CD4-positive, alpha-beta memory T cell (primary cell): ENCODE results near the gene IGF2BP1. TPM values are rescaled to one million over a fixed set of nuclear protein-coding genes. Genes with fewer than 3 reads are reported as not detected.
A peak's percentile ranks its signal among the peaks of the same experiment; 100 is the strongest.

ENCODE experiments used
- CTCF ChIA-PET: fragments of 350-600 bp; sonication (Branson Sonifier 250); formaldehyde crosslinking; loops from one replicate; lab custom pipeline; 2021; ENCODE audit warnings: inconsistent platforms; ENCODE audit not compliant: partially characterized antibody; lab: Charles Lee
- POLR2A ChIA-PET: fragments of 350-600 bp; sonication (Branson Sonifier 250); formaldehyde crosslinking; loops from one replicate; lab custom pipeline; 2021; ENCODE audit not compliant: partially characterized antibody; lab: Charles Lee
- DNase-seq, 5 donors: peaks; one replicate each; pipeline versions ENCODE4 v3.0.0 to v3.0.0-alpha.2; 2020 to 2022; ENCODE audit warnings: mixed read lengths in 1 of 5
- H3K27ac ChIP-seq: one replicate; pipeline ENCODE4 v1.7.0; 2013; ENCODE audit warnings: low read depth, low read length
- H3K27me3 ChIP-seq: 2 replicates; pipeline ENCODE4 v1.7.0; 2013; ENCODE audit warnings: mild to moderate bottlenecking, low read length, moderate library complexity; ENCODE audit not compliant: insufficient read depth
- H3K36me3 ChIP-seq: 2 replicates; pipeline ENCODE4 v1.7.0; 2013; ENCODE audit warnings: mild to moderate bottlenecking, low read length, moderate library complexity; ENCODE audit not compliant: insufficient read depth
- H3K4me1 ChIP-seq: 2 replicates; pipeline ENCODE4 v1.7.0; 2013; ENCODE audit warnings: mild to moderate bottlenecking, low read length, moderate library complexity; ENCODE audit not compliant: insufficient read depth
- H3K4me3 ChIP-seq, 2 donors: one replicate each; pipeline ENCODE4 v1.7.0; 2013; ENCODE audit warnings: low read length in 2 of 2, mild to moderate bottlenecking in 1 of 2
- H3K9me3 ChIP-seq, 2 donors: one replicate each; pipeline ENCODE4 v1.7.0; 2013; ENCODE audit warnings: low read length in 2 of 2, control low read depth in 1 of 2; ENCODE audit not compliant: control insufficient read depth in 1 of 2
- H3K27ac Mint-ChIP-seq, 7 donors: one replicate each; pipeline ENCODE4 v1.8.0; 2020 to 2021; ENCODE audit warnings: mixed read lengths in 7 of 7, mild to moderate bottlenecking in 6 of 7, inconsistent platforms in 3 of 7, moderate library complexity in 3 of 7
- H3K27me3 Mint-ChIP-seq, 2 donors: one replicate each; pipeline ENCODE4 v1.8.0; 2020 to 2021; ENCODE audit warnings: mixed read lengths in 2 of 2
- H3K36me3 Mint-ChIP-seq, 2 donors: one replicate each; pipeline ENCODE4 v1.8.0; 2020 to 2021; ENCODE audit warnings: mixed read lengths in 2 of 2, inconsistent platforms in 1 of 2, mild to moderate bottlenecking in 1 of 2
- H3K4me1 Mint-ChIP-seq, 4 donors: one replicate each; pipeline ENCODE4 v1.8.0; 2020 to 2021; ENCODE audit warnings: mixed read lengths in 4 of 4, mild to moderate bottlenecking in 1 of 4
- H3K4me3 Mint-ChIP-seq, 8 donors: one replicate each; pipeline ENCODE4 v1.8.0; 2020 to 2021; ENCODE audit warnings: mixed read lengths in 8 of 8, mild to moderate bottlenecking in 7 of 8, moderate library complexity in 6 of 8, inconsistent platforms in 3 of 8
- H3K9me3 Mint-ChIP-seq, 8 donors: one replicate each; pipeline ENCODE4 v1.8.0; 2020 to 2021; ENCODE audit warnings: mixed read lengths in 8 of 8, mild to moderate bottlenecking in 5 of 8, inconsistent platforms in 3 of 8, moderate library complexity in 1 of 8
- intact Hi-C: fragments of 100-400 bp; cut with micrococcal nuclease; formaldehyde crosslinking; loops from one replicate; pipeline ENCODE4 v1.15.1; 2023
- polyA plus RNA-seq, 2 donors: library from polyadenylated mRNA; unstranded; fragments of 300-500 nt; fragmentation: Illumina TruSeq; gene quantifications; one replicate each; pipeline ENCODE4 v1.2.3, GENCODE V29; 2021
- total RNA-seq, 2 experiments: library from RNA; stranded (reverse); gene quantifications; one replicate each; pipeline ENCODE4 v1.2.3, GENCODE V29; 2021

IGF2BP1 gene
- total and polyA plus RNA-seq, 4 experiments from 2014 or later, result not detected

- H3K36me3 ChIP-seq, result no peaks in the 10 kb centered on the region
- Mint-ChIP-seq H3K4me1 (peaks cover 5 to 24% (median 13%) of the 10 kb centered on the region in 4 donors), H3K9me3 (peaks cover 0 to 18% (median 4%) of the 10 kb centered on the region in 8 donors), H3K36me3 (no peaks in the 10 kb centered on the region), H3K27me3 (peaks cover 43 to 44% of the 10 kb centered on the region in 2 donors), H3K27ac (no peak overlapping the region), H3K4me3 (no peak overlapping the region)
- no peak overlapping the region for H3K27ac ChIP-seq
- no peak overlapping the region for H3K4me3 ChIP-seq
- peaks cover 51% of the 10 kb centered on the region for H3K27me3 ChIP-seq
- H3K4me1 ChIP-seq, result peaks cover 20% of the 10 kb centered on the region
- no peaks in the 10 kb centered on the region for H3K9me3 ChIP-seq
- ChIA-PET CTCF (no interaction called here), POLR2A (no interaction called here)
- no peak for DNase-seq
- intact Hi-C loops, result no loop called here
Observed at GRCh38 chr17:48992444-48992843, 4.7 kb upstream of the IGF2BP1 start.

DNA sequence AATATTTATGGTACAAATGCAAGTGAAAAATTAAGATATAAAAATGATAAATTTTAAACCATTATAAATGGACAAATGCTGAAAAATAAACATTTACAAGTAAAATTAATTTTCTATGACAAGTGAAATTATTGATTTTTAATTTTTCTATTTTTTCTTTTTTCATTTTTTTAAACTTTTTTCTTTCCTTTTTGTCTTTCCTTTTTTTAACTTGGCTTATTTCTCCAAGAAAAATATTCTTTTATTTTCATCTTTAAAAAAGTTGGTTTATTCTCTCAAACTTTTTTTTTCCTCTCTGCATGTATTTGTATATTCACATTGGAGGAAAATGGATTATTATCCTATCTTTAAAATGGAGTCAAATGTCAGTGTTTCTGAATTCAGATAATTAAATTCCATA is 3.9 kb upstream of the IGF2BP1 start:
- Histone ChIP-seq H3K27ac (no peak overlapping the region), H3K27me3 (peaks cover 58% of the 10 kb centered on the region), H3K36me3 (no peaks in the 10 kb centered on the region), H3K9me3 (no peaks in the 10 kb centered on the region), H3K4me3 (no peak overlapping the region), H3K4me1 (peaks cover 29% of the 10 kb centered on the region)
- Mint-ChIP-seq H3K9me3 (peaks cover 0 to 18% (median 4%) of the 10 kb centered on the region in 8 donors), H3K27ac (no peak overlapping the region), H3K36me3 (no peaks in the 10 kb centered on the region), H3K4me1 (peaks cover 5 to 33% (median 18%) of the 10 kb centered on the region in 4 donors), H3K4me3 (no peak overlapping the region), H3K27me3 (peaks cover 44 to 49% of the 10 kb centered on the region in 2 donors)
- no peak for DNase-seq
- intact Hi-C loops, result no loop called here
- CTCF ChIA-PET, result no interaction called here
- POLR2A ChIA-PET, result no interaction called here

- Mint-ChIP-seq H3K4me3 (no peak overlapping the region), H3K9me3 (peaks cover 0 to 18% (median 4%) of the 10 kb centered on the region in 8 donors), H3K4me1 (peaks cover 8 to 40% (median 23%) of the 10 kb centered on the region in 4 donors), H3K36me3 (no peaks in the 10 kb centered on the region), H3K27ac (no peak overlapping the region), H3K27me3 (peaks cover 49 to 55% of the 10 kb centered on the region in 2 donors)
- intact Hi-C loops, result no loop called here
- H3K27me3 ChIP-seq, result peaks cover 58% of the 10 kb centered on the region
- ChIA-PET CTCF (no interaction called here), POLR2A (no interaction called here)
- H3K4me1 ChIP-seq, result peaks cover 33% of the 10 kb centered on the region
- no peak overlapping the region for H3K27ac ChIP-seq
- no peaks in the 10 kb centered on the region for H3K36me3 ChIP-seq
- H3K4me3 ChIP-seq, result no peak overlapping the region
- no peak for DNase-seq
- no peaks in the 10 kb centered on the region for H3K9me3 ChIP-seq
Observed at GRCh38 chr17:48993951-48994350, 3.2 kb upstream of the IGF2BP1 start.

GRCh38 chr17:48994549-48995303 is 2.5 kb upstream of the IGF2BP1 start:
- H3K9me3 ChIP-seq, result no peaks in the 10 kb centered on the region
- H3K27me3 Mint-ChIP-seq, result peaks cover 55 to 61% of the 10 kb centered on the region in 2 donors
- no peaks in the 10 kb centered on the region for H3K36me3 Mint-ChIP-seq
- peaks cover 64% of the 10 kb centered on the region for H3K27me3 ChIP-seq
- H3K27ac ChIP-seq, result no peak overlapping the region
- ChIA-PET CTCF (no interaction called here), POLR2A (no interaction called here)
- H3K4me1 ChIP-seq, result peaks cover 33% of the 10 kb centered on the region
- no peaks in the 10 kb centered on the region for H3K36me3 ChIP-seq
- no peak overlapping the region for H3K4me3 ChIP-seq
- peak overlapping the region in 2 of 7 donors; percentile 31 to 68 for H3K27ac Mint-ChIP-seq
- H3K4me1 Mint-ChIP-seq, result peaks cover 8 to 41% (median 23%) of the 10 kb centered on the region in 4 donors
- DNase-seq, result no peak
- peak overlapping the region in 6 of 8 donors; percentile 2 to 73 (median 40) for H3K4me3 Mint-ChIP-seq
- H3K9me3 Mint-ChIP-seq, result peaks cover 0 to 18% (median 4%) of the 10 kb centered on the region in 8 donors
- intact Hi-C loops, result no loop called here

DNA sequence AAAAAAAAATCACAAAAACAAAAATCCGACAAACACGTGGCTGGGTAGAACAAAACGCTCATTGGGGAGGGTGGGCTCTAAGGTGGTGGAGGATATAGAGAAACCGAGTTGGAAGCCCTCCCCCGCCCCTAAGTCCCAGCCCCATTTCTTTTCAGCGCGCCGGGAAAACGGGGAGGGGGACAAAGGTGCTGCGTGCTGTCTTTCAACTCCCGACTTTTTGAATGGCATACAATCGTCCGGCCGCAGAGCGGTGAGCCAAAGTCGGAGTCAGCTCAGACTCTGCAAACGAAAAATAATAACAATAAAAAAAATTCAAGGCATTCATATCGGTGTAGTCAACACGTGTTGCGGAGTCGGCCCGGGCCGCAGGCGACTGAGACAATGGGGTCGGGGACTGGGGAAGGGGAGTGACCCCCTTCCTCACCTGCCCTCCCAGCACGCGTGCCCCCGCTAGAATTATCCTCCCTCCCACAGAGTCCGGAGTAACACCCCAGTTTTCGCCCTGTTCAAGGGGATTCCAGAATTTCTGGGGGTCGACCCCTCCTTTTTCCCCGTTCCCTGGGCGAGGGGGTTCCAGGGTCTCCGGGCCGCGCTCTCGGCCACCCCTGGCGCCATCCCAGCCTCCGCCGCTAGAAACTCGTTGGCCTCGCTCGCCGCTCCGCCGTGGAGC is 1.7 kb upstream of the IGF2BP1 start:
- Histone ChIP-seq H3K4me3 (no peak overlapping the region), H3K4me1 (peaks cover 33% of the 10 kb centered on the region), H3K36me3 (no peaks in the 10 kb centered on the region), H3K9me3 (no peaks in the 10 kb centered on the region), H3K27ac (no peak overlapping the region), H3K27me3 (peaks cover 68% of the 10 kb centered on the region)
- H3K27ac Mint-ChIP-seq, result peak overlapping the region in 2 of 7 donors; percentile 31 to 68
- intact Hi-C loops, result no loop called here
- ChIA-PET POLR2A (no interaction called here), CTCF (interaction anchor here (0.8 kb wide), 1 partner anchor 37 kb away, joined by 3 read pairs; no protein-coding TSS in a partner anchor)
- H3K27me3 Mint-ChIP-seq, result peaks cover 55 to 64% of the 10 kb centered on the region in 2 donors
- H3K9me3 Mint-ChIP-seq, result peaks cover 0 to 24% (median 7%) of the 10 kb centered on the region in 8 donors
- peak overlapping the region in 7 of 8 donors; percentile 2 to 73 (median 48) for H3K4me3 Mint-ChIP-seq
- H3K36me3 Mint-ChIP-seq, result no peaks in the 10 kb centered on the region
- DNase-seq, result no peak
- peaks cover 8 to 41% (median 23%) of the 10 kb centered on the region in 4 donors for H3K4me1 Mint-ChIP-seq

DNA sequence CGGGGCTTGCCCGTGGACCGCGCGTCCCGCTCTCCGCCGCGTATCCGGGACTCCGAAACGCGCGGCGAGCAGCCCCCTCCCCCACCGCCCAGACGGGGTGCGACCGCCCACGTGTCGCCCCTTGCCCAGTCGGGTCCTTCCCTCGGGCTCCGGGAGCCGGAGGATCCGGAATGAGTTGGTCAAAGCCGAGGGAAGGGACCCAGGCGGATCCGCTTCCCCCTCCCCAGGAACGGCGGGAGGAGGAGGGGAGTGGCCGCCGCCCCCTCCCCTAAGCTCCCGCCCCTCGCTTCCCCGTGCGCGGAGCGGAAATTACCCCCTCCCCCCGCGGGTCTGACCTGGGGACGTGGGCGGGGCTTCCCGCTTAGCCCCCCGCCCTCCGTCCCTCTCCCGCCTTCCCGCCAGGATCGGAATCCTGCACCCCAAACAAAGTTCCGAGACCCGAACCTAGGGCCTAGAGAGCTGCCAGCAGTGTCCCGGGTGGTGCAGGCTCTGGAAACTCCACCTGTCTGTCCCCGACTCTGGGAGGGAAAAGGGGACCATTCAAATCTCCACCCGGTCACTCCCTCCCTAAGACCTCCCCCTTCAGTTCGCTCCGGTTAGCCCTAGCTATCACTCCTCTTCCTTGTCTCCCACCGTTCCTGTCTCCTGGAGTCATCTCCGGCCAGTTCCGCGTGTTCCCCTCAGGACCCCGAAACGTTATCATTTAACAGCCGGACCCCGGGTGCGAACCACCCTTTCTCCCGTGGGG is 1.0 kb upstream of the IGF2BP1 start:
- Mint-ChIP-seq H3K27me3 (peaks cover 56 to 66% of the 10 kb centered on the region in 2 donors), H3K9me3 (peaks cover 0 to 28% (median 9%) of the 10 kb centered on the region in 8 donors), H3K27ac (peak overlapping the region in 2 of 7 donors; percentile 74 to 77), H3K36me3 (no peaks in the 10 kb centered on the region), H3K4me3 (peak overlapping the region in 7 of 8 donors; percentile 49 to 83 (median 76)), H3K4me1 (peaks cover 8 to 41% (median 23%) of the 10 kb centered on the region in 4 donors)
- Histone ChIP-seq H3K36me3 (no peaks in the 10 kb centered on the region), H3K4me3 (no peak overlapping the region), H3K9me3 (no peaks in the 10 kb centered on the region), H3K27me3 (peaks cover 71% of the 10 kb centered on the region), H3K27ac (no peak overlapping the region), H3K4me1 (peaks cover 33% of the 10 kb centered on the region)
- intact Hi-C loops, result no loop called here
- ChIA-PET POLR2A (interaction anchor here (0.9 kb wide), 1 partner anchor 103 kb away, joined by 3 read pairs; no protein-coding TSS in a partner anchor), CTCF (interaction anchor here (0.8 kb wide), 1 partner anchor 37 kb away, joined by 3 read pairs; no protein-coding TSS in a partner anchor)
- peak in 2 of 5 donors; percentile 8 to 16 for DNase-seq
